GM23338 (cell line): ENCODE results near the gene KEL.

Experiments used
- CREB1 ChIP-seq: fragments of 250-450 bp; sonication (Bioruptor Pico); IDR thresholded peaks from 2 replicates; pipeline ENCODE4 v1.5.0; 2020; ENCODE audit warnings: low read depth, mild to moderate bottlenecking, moderate library complexity
- EZH2 ChIP-seq: fragments of 200-600 bp; sonication (generic); IDR thresholded peaks from one replicate; pipeline ENCODE4 v1.8.0; 2017; ENCODE audit warnings: antibody characterized with exemption, mild to moderate bottlenecking, low read depth; ENCODE audit not compliant: unreplicated experiment
- POLR2AphosphoS5 ChIP-seq: IDR thresholded peaks from 2 replicates; pipeline ENCODE4 v1.6.1; 2016; ENCODE audit warnings: antibody characterized with exemption, low read depth
- ZNF331 ChIP-seq: fragments of 250-450 bp; sonication (Bioruptor Pico); IDR thresholded peaks from 2 replicates; pipeline ENCODE4 v1.5.0; 2020; ENCODE audit warnings: low read depth, mild to moderate bottlenecking, moderate library complexity
- TF ChIP-seq, protein P1 (sequence below), 2 experiments: fragments of 200-600 bp in 1 of 2; sonication (generic) in 1 of 2; conservative IDR thresholded peaks; 2 replicates each; pipeline versions ENCODE4 v1.5.1 to v1.6.1; 2016 to 2017; ENCODE audit warnings: antibody characterized with exemption in 2 of 2, low read depth in 2 of 2, mild to moderate bottlenecking in 2 of 2, moderate library complexity in 1 of 2
- TF ChIP-seq, protein P2 (sequence below): IDR thresholded peaks from one replicate; pipeline ENCODE4 v1.6.1; 2018; ENCODE audit warnings: antibody characterized with exemption; ENCODE audit not compliant: unreplicated experiment
- TF ChIP-seq, protein P3 (sequence below): fragments of 250-450 bp; sonication (Bioruptor Pico); IDR thresholded peaks from 2 replicates; pipeline ENCODE4 v1.5.0; 2020; ENCODE audit warnings: mild to moderate bottlenecking, moderate library complexity

DNA sequence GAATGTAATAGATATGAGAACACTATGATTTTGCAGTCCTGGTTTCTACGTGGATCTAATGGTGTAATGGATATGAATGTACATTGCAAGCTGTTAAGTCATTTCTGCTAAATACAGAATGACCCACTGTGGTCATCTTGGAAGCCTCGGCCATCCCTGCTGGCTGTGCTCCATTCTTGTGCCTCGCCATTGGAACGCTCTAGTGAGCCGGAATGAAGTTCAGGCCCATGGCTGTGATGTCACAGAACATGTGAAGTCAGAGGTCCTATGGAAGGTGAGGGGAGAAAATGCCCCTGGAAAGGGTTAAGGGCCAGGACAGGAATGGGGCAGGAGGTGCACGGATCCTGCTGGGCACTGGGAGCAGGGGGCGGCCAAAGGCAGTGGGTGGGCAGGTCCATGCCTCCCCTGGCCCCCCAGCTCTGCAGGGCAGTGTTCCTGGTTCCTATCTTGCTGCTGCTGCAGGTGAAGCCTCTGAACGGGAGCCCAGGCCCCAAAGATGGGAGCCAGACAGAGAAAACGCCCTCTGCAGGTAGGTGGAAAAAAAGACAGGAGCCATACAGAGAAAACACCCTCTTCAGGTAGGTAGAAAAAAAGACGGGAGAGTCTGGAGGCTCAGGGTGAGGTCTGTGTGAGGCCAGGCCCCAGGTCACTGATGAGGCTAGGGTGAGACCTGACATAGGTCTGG lies 22.8 kb downstream of the KEL start, which contains the start of gene LLCFC1:
- TF ChIP-seq, protein P1, sequence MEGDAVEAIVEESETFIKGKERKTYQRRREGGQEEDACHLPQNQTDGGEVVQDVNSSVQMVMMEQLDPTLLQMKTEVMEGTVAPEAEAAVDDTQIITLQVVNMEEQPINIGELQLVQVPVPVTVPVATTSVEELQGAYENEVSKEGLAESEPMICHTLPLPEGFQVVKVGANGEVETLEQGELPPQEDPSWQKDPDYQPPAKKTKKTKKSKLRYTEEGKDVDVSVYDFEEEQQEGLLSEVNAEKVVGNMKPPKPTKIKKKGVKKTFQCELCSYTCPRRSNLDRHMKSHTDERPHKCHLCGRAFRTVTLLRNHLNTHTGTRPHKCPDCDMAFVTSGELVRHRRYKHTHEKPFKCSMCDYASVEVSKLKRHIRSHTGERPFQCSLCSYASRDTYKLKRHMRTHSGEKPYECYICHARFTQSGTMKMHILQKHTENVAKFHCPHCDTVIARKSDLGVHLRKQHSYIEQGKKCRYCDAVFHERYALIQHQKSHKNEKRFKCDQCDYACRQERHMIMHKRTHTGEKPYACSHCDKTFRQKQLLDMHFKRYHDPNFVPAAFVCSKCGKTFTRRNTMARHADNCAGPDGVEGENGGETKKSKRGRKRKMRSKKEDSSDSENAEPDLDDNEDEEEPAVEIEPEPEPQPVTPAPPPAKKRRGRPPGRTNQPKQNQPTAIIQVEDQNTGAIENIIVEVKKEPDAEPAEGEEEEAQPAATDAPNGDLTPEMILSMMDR (conservative IDR thresholded peaks at IDR 0.05; ENCODE audit: low read depth in 2 of 2): peak; percentile 72 to 80
- TF ChIP-seq POLR2AphosphoS5 (no peak), EZH2 (no peak), CREB1 (CRISPR knock-in tag) (no peak), ZNF331 (CRISPR knock-in tag) (no peak)
- TF ChIP-seq, protein P2, sequence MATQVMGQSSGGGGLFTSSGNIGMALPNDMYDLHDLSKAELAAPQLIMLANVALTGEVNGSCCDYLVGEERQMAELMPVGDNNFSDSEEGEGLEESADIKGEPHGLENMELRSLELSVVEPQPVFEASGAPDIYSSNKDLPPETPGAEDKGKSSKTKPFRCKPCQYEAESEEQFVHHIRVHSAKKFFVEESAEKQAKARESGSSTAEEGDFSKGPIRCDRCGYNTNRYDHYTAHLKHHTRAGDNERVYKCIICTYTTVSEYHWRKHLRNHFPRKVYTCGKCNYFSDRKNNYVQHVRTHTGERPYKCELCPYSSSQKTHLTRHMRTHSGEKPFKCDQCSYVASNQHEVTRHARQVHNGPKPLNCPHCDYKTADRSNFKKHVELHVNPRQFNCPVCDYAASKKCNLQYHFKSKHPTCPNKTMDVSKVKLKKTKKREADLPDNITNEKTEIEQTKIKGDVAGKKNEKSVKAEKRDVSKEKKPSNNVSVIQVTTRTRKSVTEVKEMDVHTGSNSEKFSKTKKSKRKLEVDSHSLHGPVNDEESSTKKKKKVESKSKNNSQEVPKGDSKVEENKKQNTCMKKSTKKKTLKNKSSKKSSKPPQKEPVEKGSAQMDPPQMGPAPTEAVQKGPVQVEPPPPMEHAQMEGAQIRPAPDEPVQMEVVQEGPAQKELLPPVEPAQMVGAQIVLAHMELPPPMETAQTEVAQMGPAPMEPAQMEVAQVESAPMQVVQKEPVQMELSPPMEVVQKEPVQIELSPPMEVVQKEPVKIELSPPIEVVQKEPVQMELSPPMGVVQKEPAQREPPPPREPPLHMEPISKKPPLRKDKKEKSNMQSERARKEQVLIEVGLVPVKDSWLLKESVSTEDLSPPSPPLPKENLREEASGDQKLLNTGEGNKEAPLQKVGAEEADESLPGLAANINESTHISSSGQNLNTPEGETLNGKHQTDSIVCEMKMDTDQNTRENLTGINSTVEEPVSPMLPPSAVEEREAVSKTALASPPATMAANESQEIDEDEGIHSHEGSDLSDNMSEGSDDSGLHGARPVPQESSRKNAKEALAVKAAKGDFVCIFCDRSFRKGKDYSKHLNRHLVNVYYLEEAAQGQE: no peak
- TF ChIP-seq, protein P3, sequence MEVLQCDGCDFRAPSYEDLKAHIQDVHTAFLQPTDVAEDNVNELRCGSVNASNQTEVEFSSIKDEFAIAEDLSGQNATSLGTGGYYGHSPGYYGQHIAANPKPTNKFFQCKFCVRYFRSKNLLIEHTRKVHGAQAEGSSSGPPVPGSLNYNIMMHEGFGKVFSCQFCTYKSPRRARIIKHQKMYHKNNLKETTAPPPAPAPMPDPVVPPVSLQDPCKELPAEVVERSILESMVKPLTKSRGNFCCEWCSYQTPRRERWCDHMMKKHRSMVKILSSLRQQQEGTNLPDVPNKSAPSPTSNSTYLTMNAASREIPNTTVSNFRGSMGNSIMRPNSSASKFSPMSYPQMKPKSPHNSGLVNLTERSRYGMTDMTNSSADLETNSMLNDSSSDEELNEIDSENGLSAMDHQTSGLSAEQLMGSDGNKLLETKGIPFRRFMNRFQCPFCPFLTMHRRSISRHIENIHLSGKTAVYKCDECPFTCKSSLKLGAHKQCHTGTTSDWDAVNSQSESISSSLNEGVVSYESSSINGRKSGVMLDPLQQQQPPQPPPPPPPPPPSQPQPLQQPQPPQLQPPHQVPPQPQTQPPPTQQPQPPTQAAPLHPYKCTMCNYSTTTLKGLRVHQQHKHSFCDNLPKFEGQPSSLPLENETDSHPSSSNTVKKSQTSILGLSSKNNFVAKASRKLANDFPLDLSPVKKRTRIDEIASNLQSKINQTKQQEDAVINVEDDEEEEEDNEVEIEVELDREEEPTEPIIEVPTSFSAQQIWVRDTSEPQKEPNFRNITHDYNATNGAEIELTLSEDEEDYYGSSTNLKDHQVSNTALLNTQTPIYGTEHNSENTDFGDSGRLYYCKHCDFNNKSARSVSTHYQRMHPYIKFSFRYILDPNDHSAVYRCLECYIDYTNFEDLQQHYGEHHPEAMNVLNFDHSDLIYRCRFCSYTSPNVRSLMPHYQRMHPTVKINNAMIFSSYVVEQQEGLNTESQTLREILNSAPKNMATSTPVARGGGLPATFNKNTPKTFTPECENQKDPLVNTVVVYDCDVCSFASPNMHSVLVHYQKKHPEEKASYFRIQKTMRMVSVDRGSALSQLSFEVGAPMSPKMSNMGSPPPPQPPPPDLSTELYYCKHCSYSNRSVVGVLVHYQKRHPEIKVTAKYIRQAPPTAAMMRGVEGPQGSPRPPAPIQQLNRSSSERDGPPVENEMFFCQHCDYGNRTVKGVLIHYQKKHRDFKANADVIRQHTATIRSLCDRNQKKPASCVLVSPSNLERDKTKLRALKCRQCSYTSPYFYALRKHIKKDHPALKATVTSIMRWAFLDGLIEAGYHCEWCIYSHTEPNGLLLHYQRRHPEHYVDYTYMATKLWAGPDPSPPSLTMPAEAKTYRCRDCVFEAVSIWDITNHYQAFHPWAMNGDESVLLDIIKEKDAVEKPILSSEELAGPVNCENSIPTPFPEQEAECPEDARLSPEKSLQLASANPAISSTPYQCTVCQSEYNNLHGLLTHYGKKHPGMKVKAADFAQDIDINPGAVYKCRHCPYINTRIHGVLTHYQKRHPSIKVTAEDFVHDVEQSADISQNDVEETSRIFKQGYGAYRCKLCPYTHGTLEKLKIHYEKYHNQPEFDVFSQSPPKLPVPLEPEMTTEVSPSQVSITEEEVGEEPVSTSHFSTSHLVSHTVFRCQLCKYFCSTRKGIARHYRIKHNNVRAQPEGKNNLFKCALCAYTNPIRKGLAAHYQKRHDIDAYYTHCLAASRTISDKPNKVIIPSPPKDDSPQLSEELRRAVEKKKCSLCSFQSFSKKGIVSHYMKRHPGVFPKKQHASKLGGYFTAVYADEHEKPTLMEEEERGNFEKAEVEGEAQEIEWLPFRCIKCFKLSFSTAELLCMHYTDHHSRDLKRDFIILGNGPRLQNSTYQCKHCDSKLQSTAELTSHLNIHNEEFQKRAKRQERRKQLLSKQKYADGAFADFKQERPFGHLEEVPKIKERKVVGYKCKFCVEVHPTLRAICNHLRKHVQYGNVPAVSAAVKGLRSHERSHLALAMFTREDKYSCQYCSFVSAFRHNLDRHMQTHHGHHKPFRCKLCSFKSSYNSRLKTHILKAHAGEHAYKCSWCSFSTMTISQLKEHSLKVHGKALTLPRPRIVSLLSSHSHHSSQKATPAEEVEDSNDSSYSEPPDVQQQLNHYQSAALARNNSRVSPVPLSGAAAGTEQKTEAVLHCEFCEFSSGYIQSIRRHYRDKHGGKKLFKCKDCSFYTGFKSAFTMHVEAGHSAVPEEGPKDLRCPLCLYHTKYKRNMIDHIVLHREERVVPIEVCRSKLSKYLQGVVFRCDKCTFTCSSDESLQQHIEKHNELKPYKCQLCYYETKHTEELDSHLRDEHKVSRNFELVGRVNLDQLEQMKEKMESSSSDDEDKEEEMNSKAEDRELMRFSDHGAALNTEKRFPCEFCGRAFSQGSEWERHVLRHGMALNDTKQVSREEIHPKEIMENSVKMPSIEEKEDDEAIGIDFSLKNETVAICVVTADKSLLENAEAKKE: no peak
